OCI-LY7 (cell line): ENCODE data around the gene GNPTG. TPM values are rescaled to one million over a fixed set of nuclear protein-coding genes. Genes with fewer than 3 reads are reported as not detected.

Experiments
- BruUV-seq: library from RNA; stranded (reverse); fragments of 400-500 nt; replicated peaks from 2 replicates; lab custom pipeline; 2021; lab: Mats Ljungman, UMichigan
- CTCF ChIA-PET: fragments of 300-600 bp; sonication (Branson Sonifier 250); formaldehyde crosslinking; loops from one replicate; lab custom pipeline; 2022; ENCODE audit warnings: antibody characterized with exemption; ENCODE audit not compliant: unreplicated experiment; lab: Charles Lee
- POLR2A ChIA-PET: fragments of 300-600 bp; sonication (Branson Sonifier 250); formaldehyde crosslinking; loops from one replicate; lab custom pipeline; 2022; ENCODE audit warnings: antibody characterized with exemption; lab: Charles Lee
- DNase-seq: peaks from one replicate; pipeline ENCODE4 v3.0.0-alpha.2; 2015; ENCODE audit warnings: low spot score
- H2AFZ ChIP-seq: fragments of 200-600 bp; sonication (generic), shearing (Covaris generic); 2 replicates; pipeline ENCODE4 v1.6.1; 2014; ENCODE audit warnings: mild to moderate bottlenecking, antibody characterized with exemption, low read length, moderate library complexity
- H3K27ac ChIP-seq: fragments of 200-600 bp; sonication (generic); 2 replicates; pipeline ENCODE4 v1.5.1; 2014; ENCODE audit warnings: mixed run types, low read depth, mild to moderate bottlenecking, moderate library complexity, low read length, inconsistent platforms; ENCODE audit not compliant: poor library complexity, severe bottlenecking
- H3K36me3 ChIP-seq: fragments of 200-600 bp; sonication (generic); 2 replicates; pipeline ENCODE4 v1.6.1; 2014; ENCODE audit warnings: mild to moderate bottlenecking, antibody characterized with exemption, low read length, moderate library complexity, mixed read lengths; ENCODE audit not compliant: insufficient read depth
- H3K4me1 ChIP-seq: fragments of 200-600 bp; sonication (generic); 2 replicates; pipeline ENCODE4 v1.5.1; 2014; ENCODE audit warnings: mild to moderate bottlenecking, low read length; ENCODE audit not compliant: insufficient read depth, poor library complexity, severe bottlenecking
- H3K4me2 ChIP-seq: fragments of 200-600 bp; sonication (generic); 2 replicates; pipeline ENCODE4 v1.6.1; 2014; ENCODE audit warnings: mild to moderate bottlenecking, low read length
- H3K4me3 ChIP-seq: fragments of 200-600 bp; sonication (generic); 2 replicates; pipeline ENCODE4 v1.5.1; 2014; ENCODE audit warnings: mild to moderate bottlenecking, low read depth, low read length; ENCODE audit not compliant: poor library complexity, severe bottlenecking
- H3K79me2 ChIP-seq: fragments of 200-600 bp; sonication (generic); 2 replicates; pipeline ENCODE4 v1.6.1; 2016; ENCODE audit warnings: low read depth, mild to moderate bottlenecking, low read length, moderate library complexity, mixed read lengths; ENCODE audit not compliant: insufficient read depth
- H3K9me2 ChIP-seq: fragments of 200-600 bp; sonication (generic); 2 replicates; pipeline ENCODE4 v1.6.1; 2016; ENCODE audit warnings: mild to moderate bottlenecking, low read length, mixed read lengths; ENCODE audit not compliant: insufficient read depth
- H3K9me3 ChIP-seq: fragments of 200-600 bp; sonication (generic); 2 replicates; pipeline ENCODE4 v1.6.1; 2014; ENCODE audit warnings: mild to moderate bottlenecking, mixed run types, low read length, mixed read lengths
- H4K20me1 ChIP-seq: fragments of 200-600 bp; sonication (generic); 2 replicates; pipeline ENCODE4 v1.6.1; 2014; ENCODE audit warnings: mild to moderate bottlenecking, antibody characterized with exemption, low read length, moderate library complexity, mixed read lengths; ENCODE audit not compliant: insufficient read depth
- CTCF ChIP-seq: fragments of 200-600 bp; sonication (generic); conservative IDR thresholded peaks from 2 replicates; pipeline ENCODE4 v1.5.1; 2014; ENCODE audit warnings: mild to moderate bottlenecking, antibody characterized with exemption, low read length, moderate library complexity, mixed read lengths
- EZH2phosphoT487 ChIP-seq: fragments of 200-600 bp; sonication (generic); IDR thresholded peaks from 2 replicates; pipeline ENCODE4 v1.6.1; 2018; ENCODE audit warnings: low read depth, borderline replicate concordance, mild to moderate bottlenecking, mixed run types, antibody characterized with exemption, low read length, moderate library complexity, mixed read lengths
- intact Hi-C: fragments of 100-400 bp; cut with micrococcal nuclease; formaldehyde crosslinking; loops from one replicate; pipeline ENCODE4 v1.10.0; 2022; ENCODE audit not compliant: unreplicated experiment
- total RNA-seq, 2 experiments: library from RNA; depleted of rRNA in 1 of 2; stranded (reverse); fragments of >200 nt in 1 of 2; shearing (Covaris generic) in 1 of 2; gene quantifications; 2 replicates each; pipeline ENCODE4 v1.2.3, GENCODE V29; 2014 to 2022

Gene GNPTG
- total RNA-seq, 2 experiments from 2014 or later = 21.3 to 24.1 TPM

GRCh38 chr16:1333149-1333812, 18.4 kb upstream of the GNPTG start, which contains the start of gene BAIAP3:
Gene BAIAP3 (plus strand): TSS chr16:1333645. CDS start chr16:1338550, 4,905 bp downstream.
- H3K36me3 ChIP-seq = no peaks in the 10 kb centered on the region
- POLR2A ChIA-PET = no interaction called here
- intact Hi-C loops = no loop called here
- no peaks in the 10 kb centered on the region for H3K9me3 ChIP-seq
- CTCF ChIA-PET = no interaction called here
- H2AFZ ChIP-seq = no peak within 1 kb of the TSS; the same call in 1 of the 2 replicates
- H3K4me3 ChIP-seq = no peak within 1 kb of the TSS
- no peaks in the 10 kb centered on the region for H3K9me2 ChIP-seq
- peaks cover 31% of the 10 kb centered on the region for H3K4me1 ChIP-seq
- peak within 1 kb of the TSS; percentile 71 for H3K27ac ChIP-seq
- no TSS peak for BruUV-seq
- H3K79me2 ChIP-seq = no peaks in the 10 kb centered on the region
- H3K4me2 ChIP-seq = peak within 1 kb of the TSS; percentile 79; the same call in 1 of the 2 replicates
- H4K20me1 ChIP-seq = no peaks in the 10 kb centered on the region
- TF ChIP-seq EZH2phosphoT487 = no peak
- no peak for TF ChIP-seq CTCF
- peak; percentile 49 for DNase-seq

DNA sequence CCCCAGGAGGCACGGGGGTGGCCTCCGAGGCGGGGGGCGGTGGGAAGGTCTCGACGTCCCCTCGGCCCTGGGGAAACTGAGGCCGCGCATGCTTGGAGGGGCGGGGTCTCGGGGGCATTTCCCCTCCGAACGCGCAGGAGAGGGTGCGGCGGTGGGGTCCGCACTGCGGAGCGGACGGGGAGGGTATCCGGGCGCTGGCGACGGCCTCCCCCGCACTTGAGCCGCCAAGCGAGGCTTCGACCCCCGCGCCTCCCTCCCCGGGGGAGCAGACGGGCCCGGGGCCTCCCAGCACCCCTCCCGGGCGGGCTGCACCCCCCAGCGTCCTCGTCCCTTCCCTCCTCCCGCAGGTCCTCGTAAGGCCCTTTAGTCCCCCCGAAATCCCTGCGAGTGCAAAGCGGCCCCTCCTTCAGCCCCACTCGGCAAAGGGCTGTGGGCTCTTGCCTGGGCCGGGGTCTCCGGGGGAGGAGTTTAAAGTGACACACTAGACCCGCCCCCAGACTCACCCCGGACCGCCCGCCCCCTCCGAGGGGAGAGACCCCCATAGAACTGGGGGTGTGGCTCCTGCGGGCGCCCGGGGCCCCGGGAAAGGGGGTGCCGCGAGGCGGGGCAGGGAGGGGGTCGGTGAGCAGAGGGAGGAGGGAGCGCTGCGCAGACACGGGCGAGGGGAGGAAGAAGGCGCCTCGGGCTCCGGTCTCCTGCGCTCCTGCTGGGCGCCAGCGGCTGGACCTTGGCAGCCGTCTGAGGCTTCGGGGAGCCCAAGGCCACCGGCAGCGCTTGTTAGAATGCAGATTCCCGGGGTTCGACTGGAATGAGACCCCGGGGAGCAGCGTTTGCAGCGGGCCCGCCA, 17.7 kb upstream of the GNPTG start:
- BruUV-seq = no TSS peak
- peaks cover 31% of the 10 kb centered on the region for H3K4me1 ChIP-seq
- no peak overlapping the region for H3K27ac ChIP-seq
- DNase-seq = no peak
- H3K4me2 ChIP-seq = no peak overlapping the region
- ChIA-PET CTCF (no interaction called here), POLR2A (no interaction called here)
- H4K20me1 ChIP-seq = no peaks in the 10 kb centered on the region
- H3K79me2 ChIP-seq = no peaks in the 10 kb centered on the region
- no peak overlapping the region for H2AFZ ChIP-seq
- H3K9me3 ChIP-seq = no peaks in the 10 kb centered on the region
- intact Hi-C loops = no loop called here
- no peaks in the 10 kb centered on the region for H3K9me2 ChIP-seq
- no peaks in the 10 kb centered on the region for H3K36me3 ChIP-seq
- TF ChIP-seq CTCF (no peak), EZH2phosphoT487 (no peak)
- H3K4me3 ChIP-seq = no peak overlapping the region
